GM18520 (cell line): ENCODE results near the gene MFAP5.
"Not testable (repeated sequence)": the region's sequence is repeated elsewhere in the genome, so short reads cannot be mapped to it uniquely, and the experiment has no call there.

Experiments
- ATAC-seq: cut with Tn5 transposase; IDR thresholded peaks from one replicate; pipeline ENCODE4 v1.9.1; 2021; ENCODE audit not compliant: unreplicated experiment

Gene MFAP5

GRCh38 chr12:8676651-8677050, 14.0 kb upstream of the MFAP5 start:
- no peak for ATAC-seq

- no peak for ATAC-seq
These were observed 13.0 kb upstream of the MFAP5 start for GRCh38 chr12:8675591-8676036.

- ATAC-seq = no peak
These were observed 9.8 kb upstream of the MFAP5 start for GRCh38 chr12:8672381-8672780.

GRCh38 chr12:8668441-8668840, 5.8 kb upstream of the MFAP5 start:
- ATAC-seq = no peak

- ATAC-seq = no peak
These were observed 4.6 kb upstream of the MFAP5 start for GRCh38 chr12:8667270-8667669.

GRCh38 chr12:8665759-8666158, 3.1 kb upstream of the MFAP5 start:
- ATAC-seq = no peak

- no peak for ATAC-seq
These were observed 1.7 kb upstream of the MFAP5 start for GRCh38 chr12:8664228-8664913.

- ATAC-seq = no peak
These were observed 875 bp downstream of the MFAP5 start for GRCh38 chr12:8661751-8662150.

- ATAC-seq = no peak
These were observed 1.6 kb downstream of the MFAP5 start for GRCh38 chr12:8661016-8661415.

GRCh38 chr12:8658346-8658745, 4.3 kb downstream of the MFAP5 start:
- ATAC-seq = no peak

- no peak for ATAC-seq
These were observed 7.2 kb downstream of the MFAP5 start for GRCh38 chr12:8655421-8655820.

- peak; percentile 67 for ATAC-seq
These were observed 13.9 kb downstream of the MFAP5 start for GRCh38 chr12:8648576-8649205.

GRCh38 chr12:8647968-8648367, 14.7 kb downstream of the MFAP5 start:
- ATAC-seq = no peak

- ATAC-seq = peak; percentile 54
These were observed 18.0 kb downstream of the MFAP5 start for GRCh38 chr12:8644345-8645248.

- no peak for ATAC-seq
These were observed 19.9 kb downstream of the MFAP5 start for GRCh38 chr12:8642775-8643174.

GRCh38 chr12:8639936-8640335, 22.7 kb downstream of the MFAP5 start:
- ATAC-seq = no peak

- ATAC-seq = no peak
These were observed 23.7 kb downstream of the MFAP5 start for GRCh38 chr12:8638951-8639350.

- ATAC-seq = no peak
These were observed 25.0 kb downstream of the MFAP5 start for GRCh38 chr12:8637666-8638065.

GRCh38 chr12:8637244-8637643, 25.4 kb downstream of the MFAP5 start:
- ATAC-seq = no peak

- ATAC-seq = no peak
These were observed 26.0 kb downstream of the MFAP5 start for GRCh38 chr12:8636581-8636980.

- ATAC-seq = not testable (repeated sequence)
These were observed 26.6 kb downstream of the MFAP5 start for GRCh38 chr12:8636007-8636346.
